ENCODE measurements around the gene PLCB2. TPM values are rescaled to one million over a fixed set of nuclear protein-coding genes. Genes with fewer than 3 reads are reported as not detected.

Gene PLCB2
- total RNA-seq, 1 experiment from 2014 or later = 61.9 TPM

- Histone ChIP-seq H3K4me3 (no peak overlapping the region), H3K36me3 (peaks cover 8% of the 10 kb centered on the region; the same call in 1 of the 2 replicates), H3K27me3 (replicated peaks) (no peaks in the 10 kb centered on the region), H3K4me1 (replicated peaks) (peaks cover 70% of the 10 kb centered on the region), H3K27ac (no peak overlapping the region), H3K9me3 (replicated peaks) (no peaks in the 10 kb centered on the region)
- DNase-seq (ENCODE audit: low read depth in 1 of 2, low spot score in 2 of 2) = peak; percentile 66 to 82
Observed at GRCh38 chr15:40310001-40310959, 2.5 kb upstream of the PLCB2 start.

DNA sequence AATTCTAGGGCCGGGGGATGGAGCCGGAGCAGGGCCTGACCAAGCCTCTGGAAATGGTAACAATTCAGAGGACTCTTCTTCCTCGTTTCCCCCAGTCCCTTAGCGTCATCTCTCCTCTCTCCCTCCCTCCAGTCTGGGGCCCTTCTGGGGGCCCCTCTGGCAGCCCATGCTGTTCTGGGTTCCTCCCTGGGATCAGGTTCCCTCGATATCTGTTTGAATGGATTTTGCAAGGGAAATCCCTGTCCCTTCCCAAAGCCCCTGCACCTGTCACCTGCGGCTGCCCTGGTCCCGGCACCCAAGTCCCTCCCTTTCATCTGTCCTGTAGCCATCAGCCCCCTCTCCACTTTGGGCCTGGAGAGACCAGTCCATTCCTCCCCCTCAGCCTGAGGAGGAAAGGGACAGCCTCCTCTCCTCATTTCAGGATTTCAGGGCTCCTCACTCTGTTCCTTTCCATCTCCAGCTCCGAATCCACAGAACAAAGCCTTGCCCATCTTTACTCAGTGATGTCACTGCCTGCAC, 1.7 kb upstream of the PLCB2 start:
- H3K27ac ChIP-seq = peak overlapping the region; percentile 96; the same call in 1 of the 2 replicates
- peaks cover 13% of the 10 kb centered on the region; the same call in 1 of the 2 replicates for H3K36me3 ChIP-seq
- DNase-seq (ENCODE audit: low read depth in 1 of 2, low spot score in 2 of 2) = no peak
- no peaks in the 10 kb centered on the region for H3K27me3 ChIP-seq (replicated peaks)
- H3K4me1 ChIP-seq (replicated peaks) = peaks cover 67% of the 10 kb centered on the region
- H3K4me3 ChIP-seq = no peak overlapping the region
- H3K9me3 ChIP-seq (replicated peaks) = no peaks in the 10 kb centered on the region

- DNase-seq (ENCODE audit: low read depth in 1 of 2, low spot score in 2 of 2) = no peak
- H3K36me3 ChIP-seq = peaks cover 38% of the 10 kb centered on the region
- H3K27ac ChIP-seq = 0 out of 2 replicates have a peak overlapping the region, but pooled peaks have one; percentile 2
- peak overlapping the region; percentile 35 for H3K4me3 ChIP-seq
- no peaks in the 10 kb centered on the region for H3K27me3 ChIP-seq (replicated peaks)
- no peaks in the 10 kb centered on the region for H3K9me3 ChIP-seq (replicated peaks)
- peaks cover 55% of the 10 kb centered on the region for H3K4me1 ChIP-seq (replicated peaks)
Observed at GRCh38 chr15:40306908-40307307, 827 bp downstream of the PLCB2 start.

GRCh38 chr15:40306371-40306770, 1.4 kb downstream of the PLCB2 start:
- Histone ChIP-seq H3K9me3 (replicated peaks) (no peaks in the 10 kb centered on the region), H3K4me3 (peak overlapping the region; percentile 35), H3K4me1 (replicated peaks) (peaks cover 55% of the 10 kb centered on the region), H3K27ac (no peak overlapping the region), H3K27me3 (replicated peaks) (no peaks in the 10 kb centered on the region), H3K36me3 (peaks cover 44% of the 10 kb centered on the region)
- no peak for DNase-seq (ENCODE audit: low read depth in 1 of 2, low spot score in 2 of 2)

DNA sequence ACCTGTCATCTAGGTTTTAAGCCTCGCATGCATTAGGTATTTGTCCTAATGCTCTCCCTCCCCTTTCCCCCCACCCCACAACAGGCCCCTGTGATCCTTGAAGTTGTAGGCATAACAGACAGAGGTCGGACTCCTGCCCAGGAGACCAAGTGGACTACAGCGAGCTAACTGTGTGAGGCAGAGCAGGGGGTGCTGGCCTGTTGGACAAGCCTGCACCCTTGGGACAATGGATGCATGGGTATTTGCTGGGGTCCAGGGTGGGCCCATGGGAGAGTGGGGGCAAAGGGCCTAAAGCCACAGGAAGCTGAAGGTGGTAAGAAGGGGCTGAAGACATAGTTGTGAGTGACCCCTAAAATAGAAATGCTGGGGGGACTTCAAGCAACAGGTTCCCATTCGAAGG, 2.5 kb downstream of the PLCB2 start:
- Histone ChIP-seq H3K4me1 (replicated peaks) (peaks cover 54% of the 10 kb centered on the region), H3K4me3 (no peak overlapping the region), H3K27ac (no peak overlapping the region), H3K9me3 (replicated peaks) (peaks cover 3% of the 10 kb centered on the region; the same call in 1 of the 2 replicates), H3K27me3 (replicated peaks) (no peaks in the 10 kb centered on the region), H3K36me3 (peaks cover 55% of the 10 kb centered on the region)
- DNase-seq (ENCODE audit: low read depth in 1 of 2, low spot score in 2 of 2) = no peak

GRCh38 chr15:40303576-40303975, 4.2 kb downstream of the PLCB2 start:
- Histone ChIP-seq H3K4me3 (no peak overlapping the region), H3K27ac (no peak overlapping the region), H3K9me3 (replicated peaks) (peaks cover 3% of the 10 kb centered on the region; the same call in 1 of the 2 replicates), H3K27me3 (replicated peaks) (no peaks in the 10 kb centered on the region), H3K36me3 (peaks cover 72% of the 10 kb centered on the region), H3K4me1 (replicated peaks) (peaks cover 37% of the 10 kb centered on the region)
- DNase-seq (ENCODE audit: low read depth in 1 of 2, low spot score in 2 of 2) = no peak

- H3K4me3 ChIP-seq = no peak overlapping the region
- H3K27me3 ChIP-seq (replicated peaks) = no peaks in the 10 kb centered on the region
- peaks cover 31% of the 10 kb centered on the region for H3K4me1 ChIP-seq (replicated peaks)
- H3K9me3 ChIP-seq (replicated peaks) = peaks cover 3% of the 10 kb centered on the region; the same call in 1 of the 2 replicates
- no peak for DNase-seq (ENCODE audit: low read depth in 1 of 2, low spot score in 2 of 2)
- H3K36me3 ChIP-seq = peaks cover 78% of the 10 kb centered on the region
- H3K27ac ChIP-seq = no peak overlapping the region
Observed at GRCh38 chr15:40302981-40303380, 4.8 kb downstream of the PLCB2 start.

GRCh38 chr15:40302288-40302886, 5.3 kb downstream of the PLCB2 start:
- H3K27ac ChIP-seq = no peak overlapping the region
- H3K4me1 ChIP-seq (replicated peaks) = peaks cover 26% of the 10 kb centered on the region
- peaks cover 84% of the 10 kb centered on the region for H3K36me3 ChIP-seq
- peaks cover 3% of the 10 kb centered on the region; the same call in 1 of the 2 replicates for H3K9me3 ChIP-seq (replicated peaks)
- no peaks in the 10 kb centered on the region for H3K27me3 ChIP-seq (replicated peaks)
- no peak overlapping the region for H3K4me3 ChIP-seq
- no peak for DNase-seq (ENCODE audit: low read depth in 1 of 2, low spot score in 2 of 2)

DNA sequence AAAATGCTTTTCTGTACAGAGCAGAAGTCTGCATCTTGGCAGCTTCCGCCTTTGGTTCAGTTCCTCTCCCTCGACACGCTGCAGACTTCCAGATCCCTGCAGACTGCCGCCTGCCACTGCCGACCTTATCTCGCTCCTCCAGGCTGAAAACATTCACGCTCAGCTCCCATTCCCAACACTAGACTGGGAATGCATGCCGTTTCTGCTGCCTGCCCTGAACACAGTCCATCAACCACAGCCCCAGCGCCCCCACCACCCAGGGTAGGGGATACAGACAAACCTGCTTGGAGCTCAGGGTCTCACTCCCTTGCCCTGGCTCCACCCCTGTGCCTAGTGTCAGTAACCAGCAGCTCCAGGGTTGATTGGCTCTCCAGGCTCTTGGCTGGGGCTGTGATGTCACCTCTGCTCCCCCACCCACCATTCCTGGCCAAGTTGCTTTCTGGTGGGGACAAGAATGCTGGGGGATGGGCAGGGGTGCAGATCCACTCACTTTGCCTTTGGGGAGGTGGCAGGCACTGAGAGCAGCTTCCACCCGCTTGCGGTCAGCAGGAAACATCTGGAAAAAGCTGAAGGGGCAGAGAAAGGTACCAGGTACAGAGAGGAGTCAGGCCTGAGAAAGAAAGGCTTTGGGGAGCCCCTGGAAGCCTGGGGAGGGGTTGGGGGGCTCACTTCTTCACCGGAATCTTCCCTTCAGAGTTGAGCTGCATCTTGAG, 6.1 kb downstream of the PLCB2 start:
- Histone ChIP-seq H3K27me3 (replicated peaks) (no peaks in the 10 kb centered on the region), H3K9me3 (replicated peaks) (peaks cover 3% of the 10 kb centered on the region; the same call in 1 of the 2 replicates), H3K4me3 (no peak overlapping the region), H3K4me1 (replicated peaks) (peaks cover 18% of the 10 kb centered on the region), H3K27ac (no peak overlapping the region), H3K36me3 (peaks cover 91% of the 10 kb centered on the region)
- DNase-seq (ENCODE audit: low read depth in 1 of 2, low spot score in 2 of 2) = no peak

- Histone ChIP-seq H3K4me3 (no peak overlapping the region), H3K9me3 (replicated peaks) (peaks cover 3% of the 10 kb centered on the region; the same call in 1 of the 2 replicates), H3K36me3 (peaks cover 97% of the 10 kb centered on the region), H3K27me3 (replicated peaks) (no peaks in the 10 kb centered on the region), H3K27ac (no peak overlapping the region), H3K4me1 (replicated peaks) (peaks cover 10% of the 10 kb centered on the region)
- no peak for DNase-seq (ENCODE audit: low read depth in 1 of 2, low spot score in 2 of 2)
Observed at GRCh38 chr15:40300771-40301170, 7.0 kb downstream of the PLCB2 start.

GRCh38 chr15:40300367-40300766, 7.4 kb downstream of the PLCB2 start:
- no peak overlapping the region for H3K27ac ChIP-seq
- no peaks in the 10 kb centered on the region for H3K27me3 ChIP-seq (replicated peaks)
- H3K9me3 ChIP-seq (replicated peaks) = peaks cover 3% of the 10 kb centered on the region; the same call in 1 of the 2 replicates
- H3K4me3 ChIP-seq = no peak overlapping the region
- no peak for DNase-seq (ENCODE audit: low read depth in 1 of 2, low spot score in 2 of 2)
- H3K4me1 ChIP-seq (replicated peaks) = peaks cover 6% of the 10 kb centered on the region
- H3K36me3 ChIP-seq = peaks cover 97% of the 10 kb centered on the region

- Histone ChIP-seq H3K9me3 (replicated peaks) (peaks cover 3% of the 10 kb centered on the region; the same call in 1 of the 2 replicates), H3K4me1 (replicated peaks) (no peaks in the 10 kb centered on the region), H3K27me3 (replicated peaks) (no peaks in the 10 kb centered on the region), H3K36me3 (peaks cover 100% of the 10 kb centered on the region), H3K27ac (no peak overlapping the region), H3K4me3 (no peak overlapping the region)
- no peak for DNase-seq (ENCODE audit: low read depth in 1 of 2, low spot score in 2 of 2)
Observed at GRCh38 chr15:40298216-40298935, 9.4 kb downstream of the PLCB2 start.

DNA sequence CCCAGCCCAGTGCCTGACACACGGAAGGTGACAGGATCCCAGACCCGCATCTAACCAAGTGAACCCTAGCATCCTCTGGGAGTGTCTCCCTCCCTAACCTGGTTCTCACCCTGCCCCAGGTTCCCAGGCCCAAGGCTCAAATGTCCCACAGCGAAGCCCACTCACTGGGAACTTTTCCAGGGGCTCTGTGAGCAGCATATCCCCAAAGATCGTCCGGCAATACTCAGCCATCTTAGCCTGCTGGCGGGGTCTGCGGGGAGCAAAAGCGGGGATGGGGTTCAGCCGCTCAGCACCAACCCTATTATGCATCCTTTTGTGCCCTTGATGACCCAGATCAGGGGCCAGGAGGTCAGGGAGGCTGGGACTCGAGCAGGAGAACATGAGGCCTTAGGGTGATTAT, 10.4 kb downstream of the PLCB2 start:
- no peak for DNase-seq (ENCODE audit: low read depth in 1 of 2, low spot score in 2 of 2)
- no peaks in the 10 kb centered on the region for H3K27me3 ChIP-seq (replicated peaks)
- no peaks in the 10 kb centered on the region for H3K4me1 ChIP-seq (replicated peaks)
- H3K4me3 ChIP-seq = no peak overlapping the region
- H3K9me3 ChIP-seq (replicated peaks) = peaks cover 3% of the 10 kb centered on the region; the same call in 1 of the 2 replicates
- no peak overlapping the region for H3K27ac ChIP-seq
- H3K36me3 ChIP-seq = peaks cover 98% of the 10 kb centered on the region
